Measurements from ENCODE around the gene RMI2.
"Not testable (repeated sequence)": the region's sequence is repeated elsewhere in the genome, so short reads cannot be mapped to it uniquely, and the experiment has no call there.

The RMI2 gene

GRCh38 chr16:11372073-11372828, 27.0 kb downstream of the RMI2 start:
- Histone ChIP-seq H3K27ac (ENCODE audit: low read depth, low read length) (no peak overlapping the region), H3K4me3 (ENCODE audit: low read length) (no peak overlapping the region), H3K9ac (ENCODE audit: low read length) (no peak overlapping the region), H3K27me3 (ENCODE audit: control insufficient read depth, insufficient read depth, low read length) (no peaks in the 10 kb centered on the region), H3K36me3 (ENCODE audit: control insufficient read depth, insufficient read depth, low read length) (no peaks in the 10 kb centered on the region), H3K4me1 (ENCODE audit: control insufficient read depth, insufficient read depth, low read length) (no peaks in the 10 kb centered on the region)

DNA sequence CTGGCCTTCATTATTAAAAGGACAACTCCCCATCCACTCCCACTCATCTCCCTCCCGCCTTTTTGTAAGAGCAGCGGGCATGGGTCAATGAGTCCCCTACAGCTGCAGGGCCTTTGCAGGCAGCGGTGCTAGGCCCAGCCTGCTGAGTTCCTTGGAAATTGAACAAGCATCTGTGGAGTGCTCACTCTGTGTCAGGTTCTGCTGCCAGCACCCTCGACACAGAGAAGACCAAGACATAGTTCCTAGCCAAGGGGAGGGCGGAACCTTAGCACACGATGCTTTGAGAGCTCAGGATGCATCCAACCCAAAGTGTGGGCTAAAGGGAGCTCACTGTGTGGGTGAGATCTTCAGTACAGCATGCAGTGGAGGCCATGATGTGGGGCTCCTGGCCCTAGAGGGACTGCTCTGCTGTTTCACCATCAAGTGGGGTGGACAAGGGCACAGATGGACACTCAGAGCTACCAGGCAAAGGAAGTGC, 27.6 kb downstream of the RMI2 start:
- Histone ChIP-seq H3K27me3 (ENCODE audit: control insufficient read depth, insufficient read depth, low read length) (no peaks in the 10 kb centered on the region), H3K9ac (ENCODE audit: low read length) (no peak overlapping the region), H3K36me3 (ENCODE audit: control insufficient read depth, insufficient read depth, low read length) (no peaks in the 10 kb centered on the region), H3K4me3 (ENCODE audit: low read length) (no peak overlapping the region), H3K27ac (ENCODE audit: low read depth, low read length) (no peak overlapping the region), H3K4me1 (ENCODE audit: control insufficient read depth, insufficient read depth, low read length) (no peaks in the 10 kb centered on the region)

GRCh38 chr16:11374255-11374654, 29.0 kb downstream of the RMI2 start:
- no peak overlapping the region for H3K4me3 ChIP-seq (ENCODE audit: low read length)

DNA sequence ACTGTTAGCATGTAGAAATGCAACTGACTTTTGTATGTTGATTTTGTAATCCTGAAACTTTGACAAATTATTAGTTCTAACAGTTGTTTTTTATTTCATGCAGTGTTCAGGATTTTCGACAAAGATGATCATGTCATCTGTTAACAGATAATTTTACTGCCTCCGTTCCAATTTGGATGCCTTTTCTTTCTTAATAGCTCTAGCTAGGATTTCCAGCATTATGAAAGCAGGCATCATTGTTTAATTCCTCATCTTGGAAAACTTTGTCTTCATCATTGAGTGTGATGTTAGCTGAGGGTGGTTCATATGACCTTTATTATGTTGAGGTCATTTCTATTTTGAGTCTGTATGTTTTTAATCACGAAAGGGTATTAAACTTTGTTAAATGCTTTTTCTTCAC, 31.9 kb downstream of the RMI2 start:
- Histone ChIP-seq H3K9ac (ENCODE audit: low read length) (no peak overlapping the region), H3K4me3 (ENCODE audit: low read length) (no peak overlapping the region), H3K4me1 (ENCODE audit: control insufficient read depth, insufficient read depth, low read length) (no peaks in the 10 kb centered on the region), H3K27me3 (ENCODE audit: control insufficient read depth, insufficient read depth, low read length) (no peaks in the 10 kb centered on the region), H3K27ac (ENCODE audit: low read depth, low read length) (no peak overlapping the region), H3K36me3 (ENCODE audit: control insufficient read depth, insufficient read depth, low read length) (no peaks in the 10 kb centered on the region)

More at GRCh38 chr16:11374255-11374654, 29.0 kb downstream of the RMI2 start:
- no peak overlapping the region for H3K9ac ChIP-seq (ENCODE audit: low read length)
- H3K27ac ChIP-seq (ENCODE audit: low read depth, low read length) = no peak overlapping the region
- no peaks in the 10 kb centered on the region for H3K36me3 ChIP-seq (ENCODE audit: control insufficient read depth, insufficient read depth, low read length)
- no peaks in the 10 kb centered on the region for H3K4me1 ChIP-seq (ENCODE audit: control insufficient read depth, insufficient read depth, low read length)
- no peaks in the 10 kb centered on the region for H3K27me3 ChIP-seq (ENCODE audit: control insufficient read depth, insufficient read depth, low read length)

DNA sequence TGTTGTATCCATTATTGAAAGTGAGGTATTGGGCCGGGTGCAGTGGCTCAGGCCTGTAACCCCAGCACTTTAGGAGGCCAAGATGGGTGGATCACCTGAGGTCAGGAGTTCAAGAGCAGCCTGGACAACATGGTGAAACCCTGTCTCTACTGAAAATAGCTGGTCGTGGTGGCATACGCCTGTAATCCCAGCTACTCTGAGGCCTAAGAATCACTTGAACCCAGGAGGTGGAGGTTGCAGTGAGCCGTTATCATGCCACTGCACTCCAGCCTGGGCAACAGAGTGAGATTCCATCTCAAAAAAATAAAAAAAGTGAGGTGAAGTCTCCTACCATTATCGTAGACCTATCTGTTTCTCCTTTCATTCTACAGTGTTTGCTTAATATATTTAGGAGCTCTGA, 33.7 kb downstream of the RMI2 start:
- H3K36me3 ChIP-seq (ENCODE audit: control insufficient read depth, insufficient read depth, low read length); H3K27me3 ChIP-seq (ENCODE audit: control insufficient read depth, insufficient read depth, low read length); H3K4me3 ChIP-seq (ENCODE audit: low read length); H3K9ac ChIP-seq (ENCODE audit: low read length); H3K27ac ChIP-seq (ENCODE audit: low read depth, low read length); H3K4me1 ChIP-seq (ENCODE audit: control insufficient read depth, insufficient read depth, low read length): not testable (repeated sequence)

- H3K27ac ChIP-seq (ENCODE audit: low read depth, low read length) = no peak overlapping the region
- H3K9ac ChIP-seq (ENCODE audit: low read length) = no peak overlapping the region
- H3K4me1 ChIP-seq (ENCODE audit: control insufficient read depth, insufficient read depth, low read length) = no peaks in the 10 kb centered on the region
- no peaks in the 10 kb centered on the region for H3K36me3 ChIP-seq (ENCODE audit: control insufficient read depth, insufficient read depth, low read length)
- no peak overlapping the region for H3K4me3 ChIP-seq (ENCODE audit: low read length)
- H3K27me3 ChIP-seq (ENCODE audit: control insufficient read depth, insufficient read depth, low read length) = no peaks in the 10 kb centered on the region
Observed at GRCh38 chr16:11379420-11379819, 34.2 kb downstream of the RMI2 start.

GRCh38 chr16:11380836-11381235, 35.6 kb downstream of the RMI2 start:
- Histone ChIP-seq H3K9ac (ENCODE audit: low read length) (no peak overlapping the region), H3K36me3 (ENCODE audit: control insufficient read depth, insufficient read depth, low read length) (no peaks in the 10 kb centered on the region), H3K27me3 (ENCODE audit: control insufficient read depth, insufficient read depth, low read length) (no peaks in the 10 kb centered on the region), H3K4me3 (ENCODE audit: low read length) (no peak overlapping the region), H3K4me1 (ENCODE audit: control insufficient read depth, insufficient read depth, low read length) (no peaks in the 10 kb centered on the region), H3K27ac (ENCODE audit: low read depth, low read length) (no peak overlapping the region)

GRCh38 chr16:11383481-11384183, 38.4 kb downstream of the RMI2 start:
- H3K27ac ChIP-seq (ENCODE audit: low read depth, low read length) = no peak overlapping the region

DNA sequence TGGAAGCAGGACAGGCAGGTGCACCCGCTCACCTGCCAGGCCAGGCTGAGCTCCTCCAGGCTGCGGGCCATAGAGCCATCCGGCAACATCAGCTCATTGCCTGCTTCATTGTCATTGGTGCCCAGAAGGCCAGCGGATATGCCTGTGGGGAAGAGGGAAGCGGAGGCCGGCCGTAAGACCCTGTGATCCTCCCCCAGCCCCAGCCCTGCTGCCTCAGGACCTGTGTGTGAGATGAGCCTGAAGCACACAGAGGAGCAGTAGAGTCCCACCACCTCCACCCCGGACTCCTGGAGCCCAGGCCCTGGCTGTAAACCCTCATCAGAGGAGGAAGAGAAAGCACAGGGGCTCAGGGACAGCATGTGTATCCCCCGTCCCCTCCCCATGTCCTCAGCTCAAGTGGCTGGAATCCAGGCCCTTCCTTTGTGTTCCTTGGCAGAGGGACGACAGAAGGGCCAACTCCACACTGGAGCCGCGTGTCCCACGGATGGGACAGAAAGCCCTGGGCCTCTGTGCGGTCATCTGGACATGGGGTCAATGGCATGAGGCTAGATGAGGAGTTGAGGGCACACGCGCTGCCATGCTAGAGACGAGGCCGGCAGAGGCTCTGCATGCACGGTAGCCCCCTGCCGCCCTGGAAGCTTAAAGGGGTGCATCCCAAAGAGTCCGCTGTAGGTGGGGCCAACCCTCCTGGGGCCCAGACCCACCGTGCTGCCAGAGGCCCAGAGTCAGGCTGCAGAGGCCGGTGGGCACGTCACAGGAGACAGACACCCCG, 39.1 kb downstream of the RMI2 start:
- no peaks in the 10 kb centered on the region for H3K36me3 ChIP-seq (ENCODE audit: control insufficient read depth, insufficient read depth, low read length)
- H3K9ac ChIP-seq (ENCODE audit: low read length) = no peak overlapping the region
- no peaks in the 10 kb centered on the region for H3K27me3 ChIP-seq (ENCODE audit: control insufficient read depth, insufficient read depth, low read length)
- no peaks in the 10 kb centered on the region for H3K4me1 ChIP-seq (ENCODE audit: control insufficient read depth, insufficient read depth, low read length)
- no peak overlapping the region for H3K27ac ChIP-seq (ENCODE audit: low read depth, low read length)
- H3K4me3 ChIP-seq (ENCODE audit: low read length) = no peak overlapping the region

More at GRCh38 chr16:11383481-11384183, 38.4 kb downstream of the RMI2 start:
- Histone ChIP-seq H3K4me1 (ENCODE audit: control insufficient read depth, insufficient read depth, low read length) (no peaks in the 10 kb centered on the region), H3K27me3 (ENCODE audit: control insufficient read depth, insufficient read depth, low read length) (no peaks in the 10 kb centered on the region), H3K9ac (ENCODE audit: low read length) (no peak overlapping the region), H3K36me3 (ENCODE audit: control insufficient read depth, insufficient read depth, low read length) (no peaks in the 10 kb centered on the region), H3K4me3 (ENCODE audit: low read length) (no peak overlapping the region)

GRCh38 chr16:11384956-11385586, 39.8 kb downstream of the RMI2 start:
- H3K36me3 ChIP-seq (ENCODE audit: control insufficient read depth, insufficient read depth, low read length) = no peaks in the 10 kb centered on the region
- H3K4me1 ChIP-seq (ENCODE audit: control insufficient read depth, insufficient read depth, low read length) = no peaks in the 10 kb centered on the region

DNA sequence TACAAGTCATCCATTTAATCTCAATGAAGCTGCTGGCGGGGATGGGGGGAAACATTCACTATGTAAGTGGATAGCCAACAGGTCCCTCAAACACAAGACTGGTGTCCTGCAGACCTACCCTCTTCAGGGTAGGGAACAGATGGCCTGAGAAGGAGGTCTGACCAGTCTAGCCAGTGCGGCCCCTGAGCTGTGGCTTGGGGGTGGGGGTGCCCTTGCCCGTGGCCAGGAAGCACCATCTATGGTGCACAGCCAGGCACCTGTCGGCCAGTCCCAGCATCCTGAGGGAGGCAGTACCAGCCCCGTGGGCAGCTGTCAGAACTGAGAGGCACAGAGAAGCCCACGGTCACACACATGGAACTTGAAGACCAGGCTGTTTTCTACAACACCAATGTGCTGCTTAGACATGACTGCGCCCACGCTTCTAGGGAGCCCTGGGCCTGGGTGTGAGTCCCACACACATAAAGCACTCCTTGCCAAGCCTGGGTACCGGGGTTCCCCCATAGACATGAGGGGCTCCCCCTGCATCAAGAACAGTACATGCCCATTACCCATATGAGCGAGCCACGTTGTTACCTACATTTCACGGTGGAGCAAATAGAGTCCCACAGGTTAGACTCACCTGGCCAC, 40.9 kb downstream of the RMI2 start:
- no peak overlapping the region for H3K27ac ChIP-seq (ENCODE audit: low read depth, low read length)
- no peaks in the 10 kb centered on the region for H3K27me3 ChIP-seq (ENCODE audit: control insufficient read depth, insufficient read depth, low read length)
- no peaks in the 10 kb centered on the region for H3K4me1 ChIP-seq (ENCODE audit: control insufficient read depth, insufficient read depth, low read length)
- H3K36me3 ChIP-seq (ENCODE audit: control insufficient read depth, insufficient read depth, low read length) = no peaks in the 10 kb centered on the region
- H3K9ac ChIP-seq (ENCODE audit: low read length) = no peak overlapping the region
- no peak overlapping the region for H3K4me3 ChIP-seq (ENCODE audit: low read length)

More at GRCh38 chr16:11384956-11385586, 39.8 kb downstream of the RMI2 start:
- Histone ChIP-seq H3K27ac (ENCODE audit: low read depth, low read length) (no peak overlapping the region), H3K27me3 (ENCODE audit: control insufficient read depth, insufficient read depth, low read length) (no peaks in the 10 kb centered on the region), H3K4me3 (ENCODE audit: low read length) (no peak overlapping the region), H3K9ac (ENCODE audit: low read length) (no peak overlapping the region)
